Measurements from ENCODE around the gene HRAS. TPM values are rescaled to one million over a fixed set of nuclear protein-coding genes. Genes with fewer than 3 reads are reported as not detected.

Gene HRAS
- total and polyA plus RNA-seq, 10 of the 15 experiments (the other 5 are each of a cell fraction or from before 2014, with no cell fraction given), result 2.8 to 72.4 (median 31.7) TPM

DNA sequence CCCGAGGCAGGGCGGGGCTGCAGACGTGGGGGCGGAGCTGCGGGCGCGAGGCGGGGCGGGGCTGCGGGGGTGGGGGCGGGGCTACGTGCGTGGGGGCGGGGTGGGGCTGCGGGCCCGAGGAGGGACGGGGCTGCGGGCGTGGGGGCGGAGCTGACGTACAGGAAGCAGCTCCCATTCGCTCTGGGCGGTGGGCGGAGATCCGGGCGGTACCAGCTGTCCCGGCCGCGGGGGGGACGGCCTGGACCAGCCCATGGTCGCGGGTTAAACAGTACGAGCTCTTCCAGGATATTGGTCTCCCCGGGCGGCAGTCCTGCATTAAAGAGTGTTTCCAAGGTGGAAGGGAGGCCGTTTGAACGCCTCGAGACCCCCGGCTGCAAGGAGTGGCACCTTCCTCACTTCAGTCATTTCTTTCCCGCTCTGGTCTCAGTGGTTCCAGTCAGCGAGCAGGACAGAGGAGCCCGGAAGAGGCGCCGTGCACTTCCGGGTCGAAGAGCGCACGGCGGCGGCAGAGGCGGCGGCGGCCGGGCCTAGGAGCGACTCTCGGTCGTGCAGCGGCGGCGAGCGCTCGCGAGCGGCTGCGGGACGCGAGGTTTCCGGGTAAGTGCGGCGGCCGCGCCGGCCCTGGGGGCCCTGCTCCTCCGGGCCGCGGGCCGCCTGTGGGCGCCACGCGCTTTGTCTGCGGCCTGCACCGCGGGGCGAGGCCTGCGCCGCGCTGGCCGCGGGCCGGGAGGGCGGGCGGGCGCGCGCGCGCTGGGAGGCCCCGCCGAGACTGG lies 40.8 kb upstream of the HRAS start, which contains the start of gene PHRF1 (continued):
- no peak; the same call in 1 of the 2 replicates for TF ChIP-seq FOXM1 (IDR thresholded peaks at IDR 0.05; ENCODE audit: low read depth, low read length)
- peak; percentile 81 for TF ChIP-seq CBFB (IDR thresholded peaks at IDR 0.05; ENCODE audit: low read depth)
- TF ChIP-seq, protein P1, sequence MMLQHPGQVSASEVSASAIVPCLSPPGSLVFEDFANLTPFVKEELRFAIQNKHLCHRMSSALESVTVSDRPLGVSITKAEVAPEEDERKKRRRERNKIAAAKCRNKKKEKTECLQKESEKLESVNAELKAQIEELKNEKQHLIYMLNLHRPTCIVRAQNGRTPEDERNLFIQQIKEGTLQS (IDR thresholded peaks at IDR 0.05; ENCODE audit: borderline replicate concordance, extremely low read depth, low read depth, low read length), result no peak
- TF ChIP-seq RB1 (IDR thresholded peaks at IDR 0.05; ENCODE audit: borderline replicate concordance), result peak; percentile 100
- peak; percentile 92 for TF ChIP-seq GABPA (IDR thresholded peaks at IDR 0.05; ENCODE audit: low read depth)
- TF ChIP-seq, protein P2, sequence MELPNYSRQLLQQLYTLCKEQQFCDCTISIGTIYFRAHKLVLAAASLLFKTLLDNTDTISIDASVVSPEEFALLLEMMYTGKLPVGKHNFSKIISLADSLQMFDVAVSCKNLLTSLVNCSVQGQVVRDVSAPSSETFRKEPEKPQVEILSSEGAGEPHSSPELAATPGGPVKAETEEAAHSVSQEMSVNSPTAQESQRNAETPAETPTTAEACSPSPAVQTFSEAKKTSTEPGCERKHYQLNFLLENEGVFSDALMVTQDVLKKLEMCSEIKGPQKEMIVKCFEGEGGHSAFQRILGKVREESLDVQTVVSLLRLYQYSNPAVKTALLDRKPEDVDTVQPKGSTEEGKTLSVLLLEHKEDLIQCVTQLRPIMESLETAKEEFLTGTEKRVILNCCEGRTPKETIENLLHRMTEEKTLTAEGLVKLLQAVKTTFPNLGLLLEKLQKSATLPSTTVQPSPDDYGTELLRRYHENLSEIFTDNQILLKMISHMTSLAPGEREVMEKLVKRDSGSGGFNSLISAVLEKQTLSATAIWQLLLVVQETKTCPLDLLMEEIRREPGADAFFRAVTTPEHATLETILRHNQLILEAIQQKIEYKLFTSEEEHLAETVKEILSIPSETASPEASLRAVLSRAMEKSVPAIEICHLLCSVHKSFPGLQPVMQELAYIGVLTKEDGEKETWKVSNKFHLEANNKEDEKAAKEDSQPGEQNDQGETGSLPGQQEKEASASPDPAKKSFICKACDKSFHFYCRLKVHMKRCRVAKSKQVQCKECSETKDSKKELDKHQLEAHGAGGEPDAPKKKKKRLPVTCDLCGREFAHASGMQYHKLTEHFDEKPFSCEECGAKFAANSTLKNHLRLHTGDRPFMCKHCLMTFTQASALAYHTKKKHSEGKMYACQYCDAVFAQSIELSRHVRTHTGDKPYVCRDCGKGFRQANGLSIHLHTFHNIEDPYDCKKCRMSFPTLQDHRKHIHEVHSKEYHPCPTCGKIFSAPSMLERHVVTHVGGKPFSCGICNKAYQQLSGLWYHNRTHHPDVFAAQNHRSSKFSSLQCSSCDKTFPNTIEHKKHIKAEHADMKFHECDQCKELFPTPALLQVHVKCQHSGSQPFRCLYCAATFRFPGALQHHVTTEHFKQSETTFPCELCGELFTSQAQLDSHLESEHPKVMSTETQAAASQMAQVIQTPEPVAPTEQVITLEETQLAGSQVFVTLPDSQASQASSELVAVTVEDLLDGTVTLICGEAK (IDR thresholded peaks at IDR 0.05; ENCODE audit: borderline replicate concordance), result peak; percentile 96
- peak; percentile 44 for TF ChIP-seq SMAD1 (IDR thresholded peaks at IDR 0.05; ENCODE audit: low read depth, partially characterized antibody)
- peak; percentile 86 for TF ChIP-seq MTA2 (IDR thresholded peaks at IDR 0.05; ENCODE audit: low read depth)
- TF ChIP-seq EED (IDR thresholded peaks at IDR 0.05; ENCODE audit: low read depth), result no peak
- no peak for TF ChIP-seq NFIC (IDR thresholded peaks at IDR 0.05; ENCODE audit: low read depth, low read length)
- peak; percentile 35 to 74 for TF ChIP-seq EGR1 (IDR thresholded peaks at IDR 0.05; ENCODE audit: borderline replicate concordance in 1 of 2, low read depth in 2 of 2, low read length in 2 of 2)
- no peak for TF ChIP-seq ZNF384 (IDR thresholded peaks at IDR 0.05; ENCODE audit: borderline replicate concordance, low read depth, low read length)
- TF ChIP-seq DPF2 (IDR thresholded peaks at IDR 0.05), result peak; percentile 64; the same call in 1 of the 2 replicates
- TF ChIP-seq RELA (IDR thresholded peaks at IDR 0.05; ENCODE audit: borderline replicate concordance, partially characterized antibody), result peak; percentile 91
- no peak for TF ChIP-seq NFXL1 (IDR thresholded peaks at IDR 0.05; ENCODE audit: borderline replicate concordance)
- TF ChIP-seq, protein P3, sequence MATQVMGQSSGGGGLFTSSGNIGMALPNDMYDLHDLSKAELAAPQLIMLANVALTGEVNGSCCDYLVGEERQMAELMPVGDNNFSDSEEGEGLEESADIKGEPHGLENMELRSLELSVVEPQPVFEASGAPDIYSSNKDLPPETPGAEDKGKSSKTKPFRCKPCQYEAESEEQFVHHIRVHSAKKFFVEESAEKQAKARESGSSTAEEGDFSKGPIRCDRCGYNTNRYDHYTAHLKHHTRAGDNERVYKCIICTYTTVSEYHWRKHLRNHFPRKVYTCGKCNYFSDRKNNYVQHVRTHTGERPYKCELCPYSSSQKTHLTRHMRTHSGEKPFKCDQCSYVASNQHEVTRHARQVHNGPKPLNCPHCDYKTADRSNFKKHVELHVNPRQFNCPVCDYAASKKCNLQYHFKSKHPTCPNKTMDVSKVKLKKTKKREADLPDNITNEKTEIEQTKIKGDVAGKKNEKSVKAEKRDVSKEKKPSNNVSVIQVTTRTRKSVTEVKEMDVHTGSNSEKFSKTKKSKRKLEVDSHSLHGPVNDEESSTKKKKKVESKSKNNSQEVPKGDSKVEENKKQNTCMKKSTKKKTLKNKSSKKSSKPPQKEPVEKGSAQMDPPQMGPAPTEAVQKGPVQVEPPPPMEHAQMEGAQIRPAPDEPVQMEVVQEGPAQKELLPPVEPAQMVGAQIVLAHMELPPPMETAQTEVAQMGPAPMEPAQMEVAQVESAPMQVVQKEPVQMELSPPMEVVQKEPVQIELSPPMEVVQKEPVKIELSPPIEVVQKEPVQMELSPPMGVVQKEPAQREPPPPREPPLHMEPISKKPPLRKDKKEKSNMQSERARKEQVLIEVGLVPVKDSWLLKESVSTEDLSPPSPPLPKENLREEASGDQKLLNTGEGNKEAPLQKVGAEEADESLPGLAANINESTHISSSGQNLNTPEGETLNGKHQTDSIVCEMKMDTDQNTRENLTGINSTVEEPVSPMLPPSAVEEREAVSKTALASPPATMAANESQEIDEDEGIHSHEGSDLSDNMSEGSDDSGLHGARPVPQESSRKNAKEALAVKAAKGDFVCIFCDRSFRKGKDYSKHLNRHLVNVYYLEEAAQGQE (IDR thresholded peaks at IDR 0.05; ENCODE audit: low read depth, low read length), result no peak
